GM19240 (cell line): ENCODE data around the gene OR5B17.
"Not testable (repeated sequence)": the region's sequence is repeated elsewhere in the genome, so short reads cannot be mapped to it uniquely, and the experiment has no call there.

Experiments
- DNase-seq: peaks from one replicate; pipeline ENCODE4 v3.0.0; 2011; ENCODE audit warnings: low spot score; ENCODE audit not compliant: insufficient read length

Gene OR5B17

DNA sequence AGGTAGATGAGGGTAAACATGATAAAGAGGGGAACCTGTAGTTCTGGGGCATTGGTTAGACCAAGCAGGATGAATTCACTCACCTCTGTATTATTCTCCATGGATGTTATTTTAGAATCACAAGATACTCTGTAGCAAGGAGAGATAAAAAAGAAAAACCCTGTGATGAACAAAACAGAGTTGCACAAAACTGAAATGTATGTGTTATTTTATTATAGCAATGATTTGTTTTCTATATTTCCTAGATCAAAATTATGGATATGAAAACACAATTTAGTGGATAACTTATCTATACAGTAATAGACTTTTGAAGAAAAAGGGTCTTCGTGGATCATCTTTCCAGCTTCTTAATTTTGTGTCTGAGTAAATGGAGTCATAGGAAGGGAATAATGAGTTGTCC, at the start of gene OR5B17:
TSS of gene OR5B17 (minus strand) at position 101 of the 400 bp plus-strand sequence. CDS start at position 101, 0 bp downstream.
- DNase-seq: no peak

DNA sequence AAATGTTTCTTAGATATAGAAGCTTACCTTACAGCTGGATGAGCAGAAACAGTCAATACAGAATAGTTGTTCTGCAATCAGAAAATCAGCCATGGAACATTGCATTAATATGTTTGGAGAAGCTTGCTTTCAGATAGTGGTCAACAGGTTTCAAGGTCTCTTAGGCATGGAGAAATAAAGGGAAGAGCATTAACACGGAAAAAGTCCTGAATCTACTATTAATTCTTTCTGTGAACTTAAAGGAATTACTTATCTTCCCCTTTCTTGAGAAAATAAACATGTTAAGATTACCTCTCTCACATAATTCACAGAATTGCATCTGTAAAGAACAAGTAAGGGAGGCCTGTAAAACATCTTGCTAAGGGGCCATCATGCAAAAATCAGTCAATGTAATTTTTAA, 47.9 kb upstream of the OR5B17 start, which contains the start of gene OR5B3:
TSS of gene OR5B3 (minus strand) at position 101 of the 400 bp plus-strand sequence. CDS start 3,465 bp downstream, outside the sequence.
- no peak for DNase-seq

DNA sequence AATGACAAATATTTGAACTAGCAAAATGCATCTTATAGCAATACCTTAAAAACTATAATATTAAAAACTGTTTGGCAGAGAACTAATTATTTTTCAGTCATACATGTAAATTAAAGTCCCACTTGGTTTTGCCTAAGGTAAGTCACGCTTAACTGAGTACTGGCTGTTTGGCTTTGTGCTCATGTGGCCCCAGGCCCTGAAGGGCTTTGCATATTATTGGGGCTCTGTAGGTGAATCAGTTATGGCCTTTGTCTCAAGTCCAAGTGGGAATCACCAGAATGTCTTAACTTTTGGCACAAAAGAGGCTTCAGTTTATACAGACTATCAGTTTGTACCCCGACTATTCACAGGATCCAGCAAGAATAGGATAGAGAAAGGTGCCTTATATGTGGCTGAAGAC, 40.8 kb upstream of the OR5B17 start:
- not testable (repeated sequence) for DNase-seq

DNA sequence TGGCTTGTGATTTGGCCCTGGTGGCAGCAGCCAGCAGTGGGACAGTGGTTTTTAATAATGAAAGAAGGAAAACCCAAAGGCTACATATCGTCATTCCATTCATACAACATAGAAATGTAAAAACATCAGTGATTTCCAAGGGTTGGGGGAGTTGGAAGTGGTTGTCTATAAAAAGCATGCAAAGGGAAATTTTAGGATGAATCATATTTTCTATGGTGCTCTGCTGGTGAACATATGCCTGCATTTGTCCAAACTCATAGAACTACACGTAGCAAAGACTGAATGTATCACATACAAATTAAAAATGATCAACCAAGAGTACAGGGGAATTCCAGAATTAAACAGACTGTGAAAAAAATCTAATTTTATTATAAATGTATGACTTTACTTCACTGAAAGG, 36.7 kb upstream of the OR5B17 start:
- DNase-seq: no peak

DNA sequence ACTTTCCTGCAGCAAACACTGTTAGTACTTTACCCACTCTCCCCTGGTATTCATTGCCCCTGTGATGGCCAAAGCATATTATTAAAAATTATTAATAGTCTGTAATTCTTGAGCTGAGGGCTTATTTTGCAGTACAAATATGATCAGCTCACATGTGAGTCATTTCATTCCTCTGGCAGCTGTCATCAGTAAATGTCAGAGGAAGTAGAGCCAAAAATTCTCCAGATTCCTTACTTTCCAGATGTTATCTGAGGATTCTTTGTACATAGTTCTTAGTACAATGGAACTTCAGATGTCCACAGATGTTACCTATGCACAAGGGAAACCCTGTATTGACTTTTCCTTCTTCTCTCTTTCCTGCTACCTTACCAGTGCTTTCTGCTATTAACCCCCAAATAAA, 35.3 kb upstream of the OR5B17 start:
- no peak for DNase-seq

DNA sequence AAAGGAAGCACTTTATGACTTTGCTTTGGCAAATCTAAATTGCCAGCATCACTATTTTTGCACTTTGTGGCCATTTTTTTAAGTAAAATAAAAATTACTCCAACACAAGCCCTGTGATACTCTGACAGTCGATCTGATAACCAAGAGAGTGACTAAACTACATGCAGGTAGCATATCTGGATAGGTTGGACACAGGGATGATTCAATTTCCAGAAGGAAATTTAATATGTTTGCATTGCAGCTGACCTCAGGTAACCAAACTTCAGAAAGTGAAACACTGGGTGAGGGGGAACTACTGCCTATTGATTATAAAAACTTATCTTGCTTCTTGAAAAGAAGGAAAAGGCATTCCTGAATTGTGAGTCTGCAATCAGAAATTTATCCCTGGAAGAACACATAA, 33.9 kb upstream of the OR5B17 start:
- no peak for DNase-seq

DNA sequence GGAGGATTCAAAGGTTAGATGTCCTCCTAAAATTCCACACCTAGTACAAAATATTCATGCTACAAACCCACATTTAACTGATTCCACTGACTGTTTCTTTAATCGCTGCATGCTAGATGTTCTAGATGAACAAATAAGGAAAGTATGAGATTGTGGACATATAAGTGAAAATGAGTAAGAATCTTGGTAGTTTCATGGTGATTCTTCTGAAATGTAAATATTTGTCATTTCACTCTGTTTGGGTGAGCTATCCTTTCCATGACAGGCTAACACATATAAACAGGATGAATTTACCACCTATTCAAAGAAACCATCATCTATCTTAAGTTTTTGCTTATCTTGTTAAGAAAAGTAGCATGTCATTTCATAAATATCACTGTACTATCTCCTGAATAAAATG, 33.0 kb upstream of the OR5B17 start:
- no peak for DNase-seq

DNA sequence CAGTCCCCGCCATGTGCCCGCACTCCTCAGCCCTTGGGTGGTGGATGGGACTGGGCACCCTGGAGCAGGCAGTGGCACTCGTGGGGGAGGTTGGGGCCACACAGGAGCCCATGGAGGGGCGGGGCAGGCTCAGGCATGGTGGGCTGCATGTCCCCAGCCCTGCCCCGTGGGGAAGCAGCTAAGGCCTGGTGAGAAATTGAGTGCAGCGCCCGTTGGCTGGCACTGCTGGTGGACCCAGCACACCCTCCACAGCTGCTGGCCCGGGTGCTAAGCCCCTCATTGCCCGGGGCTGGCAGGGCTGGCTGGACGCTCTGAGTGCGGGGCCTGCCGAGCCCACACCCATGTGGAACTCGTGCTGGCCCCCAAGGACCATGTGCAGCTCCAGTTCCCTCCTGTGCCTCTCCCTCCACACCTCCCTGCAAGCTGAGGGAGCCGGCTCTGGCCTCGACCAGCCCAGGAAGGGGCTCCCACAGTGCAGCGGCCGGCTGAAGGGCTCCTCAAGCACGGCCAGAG, 31.7 kb upstream of the OR5B17 start:
- no peak for DNase-seq

DNA sequence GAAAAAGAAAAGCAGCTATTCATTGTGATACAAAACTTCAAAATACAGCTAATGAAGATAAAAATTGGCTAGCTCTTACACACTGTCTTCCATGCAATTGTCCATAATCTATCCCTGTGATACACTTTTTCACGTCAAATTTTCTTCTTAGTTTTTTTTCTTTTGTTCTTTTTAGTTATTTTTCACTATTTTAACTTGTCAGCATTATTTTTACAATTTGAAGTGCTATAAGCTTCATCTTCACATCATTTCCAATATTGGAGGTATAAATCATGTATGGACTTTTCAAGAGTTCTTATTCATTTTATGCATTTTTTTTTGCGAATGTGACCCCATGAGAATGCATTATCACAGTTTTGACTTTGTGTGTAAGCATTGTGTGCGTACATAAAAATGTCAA, 4.1 kb downstream of the OR5B17 start:
- no peak for DNase-seq

DNA sequence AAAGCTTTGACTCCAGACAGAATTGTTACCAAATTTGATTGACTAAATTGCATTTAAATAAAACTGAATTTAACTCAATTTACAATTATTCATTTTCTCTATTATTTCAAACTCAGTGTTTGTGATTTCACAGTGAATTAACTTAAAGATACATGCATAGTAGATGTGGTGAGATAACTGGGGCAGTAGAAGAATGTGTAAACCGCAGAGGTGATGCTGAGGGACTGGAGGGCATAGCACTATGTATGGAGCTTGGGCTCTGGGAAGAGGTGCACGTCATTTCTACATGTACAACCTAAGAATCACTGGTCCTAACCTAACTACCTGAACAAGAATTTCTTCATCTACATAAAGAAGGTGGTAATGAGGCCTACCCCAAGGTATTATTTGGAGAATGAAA, 13.7 kb downstream of the OR5B17 start:
- DNase-seq: no peak

DNA sequence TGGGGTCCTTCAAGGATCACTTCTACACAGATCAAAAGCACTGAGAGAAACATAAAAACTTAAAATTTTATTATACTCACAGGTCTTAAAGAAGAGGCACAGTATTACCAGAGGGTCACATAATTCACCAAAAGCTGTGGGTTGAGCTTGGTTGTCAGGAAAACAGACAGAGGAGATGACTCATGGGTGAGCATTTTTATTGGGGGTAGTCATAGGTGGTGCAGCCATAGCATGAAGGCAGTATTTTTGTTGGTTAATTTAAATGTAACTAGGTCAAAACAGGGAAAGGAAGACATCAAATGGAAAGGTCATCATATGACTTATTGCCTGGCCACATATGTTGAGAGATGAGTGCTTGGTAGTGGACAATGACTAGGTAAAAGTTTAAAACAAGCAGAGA, 24.2 kb downstream of the OR5B17 start:
- DNase-seq: no peak

DNA sequence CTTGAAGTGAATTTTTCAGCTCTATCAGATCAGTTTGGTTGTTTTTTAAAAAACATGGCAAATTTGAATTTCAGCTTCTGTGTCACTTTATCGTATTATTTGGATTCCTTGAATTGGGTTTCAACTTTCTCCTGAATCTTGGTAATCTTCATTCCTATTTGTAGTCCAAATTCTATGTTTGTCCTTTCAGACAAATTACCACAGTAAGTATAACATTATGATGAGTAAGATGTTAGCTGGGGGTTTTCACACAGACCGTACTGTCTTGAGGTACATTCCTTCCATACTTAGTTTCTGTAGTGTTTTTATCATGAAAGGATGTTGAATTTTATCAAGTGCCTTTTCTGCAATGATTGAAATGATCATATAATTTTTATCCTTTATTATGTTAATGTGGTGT, 28.0 kb downstream of the OR5B17 start:
- no peak for DNase-seq

DNA sequence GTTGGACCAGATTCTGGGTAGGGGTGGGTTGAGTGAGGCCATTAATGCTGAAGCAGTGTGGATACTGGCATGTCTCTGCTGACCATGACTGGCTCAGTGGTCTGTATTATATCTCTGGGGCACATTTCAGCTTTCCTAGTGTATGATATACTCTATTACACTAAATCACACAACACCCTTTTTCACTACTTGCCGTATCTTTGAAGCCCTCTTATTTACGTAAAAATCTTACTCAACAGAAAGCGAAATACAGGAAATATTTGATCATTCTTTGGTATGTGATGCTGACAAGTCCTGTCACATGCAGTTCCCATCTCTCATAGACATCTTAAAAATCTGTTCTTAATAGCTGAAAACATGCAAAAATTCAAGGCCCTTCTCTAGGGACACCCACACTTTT, 40.3 kb downstream of the OR5B17 start:
- DNase-seq: no peak

DNA sequence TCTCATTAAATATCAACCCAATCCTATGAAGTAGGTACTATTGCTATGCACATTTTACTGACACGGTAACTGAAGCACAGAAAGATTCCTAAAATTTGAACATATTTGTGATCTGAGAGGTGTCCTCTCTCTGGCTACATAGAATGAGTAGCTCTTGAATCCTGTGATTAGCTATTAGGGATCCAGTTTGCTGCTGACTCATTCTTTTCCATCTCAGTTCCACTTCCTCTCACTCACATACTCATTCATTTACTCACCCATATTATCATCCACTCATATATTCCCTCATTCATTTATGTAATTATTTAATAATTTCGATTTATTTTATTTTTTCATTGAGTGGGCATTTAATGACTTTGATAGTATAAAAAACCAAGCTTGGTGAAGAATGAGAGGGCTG, 42.7 kb downstream of the OR5B17 start:
- DNase-seq: no peak
